Measurements from ENCODE around the gene NUP205.
"Not testable (repeated sequence)": the region's sequence is repeated elsewhere in the genome, so short reads cannot be mapped to it uniquely, and the experiment has no call there.

The NUP205 gene

GRCh38 chr7:135672560-135673359 is 115.0 kb downstream of the NUP205 start:
- no peak for DNase-seq

- no peak for DNase-seq
These were observed 115.6 kb downstream of the NUP205 start for GRCh38 chr7:135673360-135673706.

- DNase-seq: no peak
These were observed 121.2 kb downstream of the NUP205 start for GRCh38 chr7:135678612-135679575.

- DNase-seq: no peak
These were observed 124.0 kb downstream of the NUP205 start for GRCh38 chr7:135681762-135682161.

GRCh38 chr7:135682191-135682590 is 124.5 kb downstream of the NUP205 start:
- no peak for DNase-seq

GRCh38 chr7:135683609-135684008 is 125.9 kb downstream of the NUP205 start:
- no peak for DNase-seq

- no peak for DNase-seq
These were observed 126.4 kb downstream of the NUP205 start for GRCh38 chr7:135684136-135684535.

GRCh38 chr7:135684699-135685098 is 127.0 kb downstream of the NUP205 start:
- no peak for DNase-seq

GRCh38 chr7:135685306-135686084 is 127.8 kb downstream of the NUP205 start:
- no peak for DNase-seq

- DNase-seq: no peak
These were observed 129.7 kb downstream of the NUP205 start for GRCh38 chr7:135687466-135687865.

- DNase-seq: no peak
These were observed 132.8 kb downstream of the NUP205 start for GRCh38 chr7:135690566-135690965.

- no peak for DNase-seq
These were observed 134.3 kb downstream of the NUP205 start for GRCh38 chr7:135692055-135692454.

GRCh38 chr7:135692606-135693005 is 134.9 kb downstream of the NUP205 start:
- not testable (repeated sequence) for DNase-seq

GRCh38 chr7:135693558-135693957 is 135.8 kb downstream of the NUP205 start:
- no peak for DNase-seq

GRCh38 chr7:135697276-135698049 is 139.7 kb downstream of the NUP205 start:
- DNase-seq: no peak

Measured in 8988T (cell line).